Ovary (tissue), 9 donors: ENCODE results near the gene EPHA5. TPM values are rescaled to one million over a fixed set of nuclear protein-coding genes. Genes with fewer than 3 reads are reported as not detected.

ENCODE experiments used
- DNase-seq, 5 donors: peaks; one replicate each; pipeline ENCODE4 v3.0.0-alpha.2; 2019 to 2020
- H3K27ac ChIP-seq, 2 donors: fragments of 200-600 bp; one replicate each; pipeline versions ENCODE4 v1.5.1 to v1.8.0; 2019 to 2022
- H3K27me3 ChIP-seq: fragments of 200-600 bp; one replicate; pipeline ENCODE4 v1.8.0; 2022
- H3K36me3 ChIP-seq: fragments of 200-600 bp; sonication (generic); one replicate; pipeline ENCODE4 v1.5.1; 2019
- H3K4me1 ChIP-seq: one replicate; pipeline ENCODE4 v1.8.1; 2013; ENCODE audit warnings: mild to moderate bottlenecking, moderate library complexity; ENCODE audit not compliant: insufficient read depth
- H3K4me3 ChIP-seq: fragments of 200-600 bp; sonication (generic); one replicate; pipeline ENCODE4 v1.5.1; 2017
- H3K9me3 ChIP-seq, 2 donors: fragments of 200-600 bp in 1 of 2; sonication (generic) in 1 of 2; one replicate each; pipeline versions ENCODE4 v1.5.1 to v1.8.1; 2013 to 2019; ENCODE audit warnings: mild to moderate bottlenecking in 1 of 2, moderate library complexity in 1 of 2
- CTCF ChIP-seq, 3 donors: fragments of 450-650 bp in 2 of 3; fragments of 200-600 bp in 1 of 3; IDR thresholded peaks; one replicate each; pipeline versions ENCODE4 v1.5.1 to v1.8.0; 2016 to 2022; ENCODE audit warnings: antibody characterized with exemption in 3 of 3, mild to moderate bottlenecking in 1 of 3
- EP300 ChIP-seq: sonication (generic); formaldehyde crosslinking; IDR thresholded peaks from one replicate; pipeline ENCODE4 v1.6.1; 2017; ENCODE audit warnings: antibody characterized with exemption
- POLR2A ChIP-seq: fragments of 450-650 bp; IDR thresholded peaks from one replicate; pipeline ENCODE4 v1.6.1; 2017; ENCODE audit warnings: antibody characterized with exemption, mild to moderate bottlenecking, moderate library complexity
- WGBS, 3 donors: extraction: QIAGEN DNeasy Blood & Tissue Kit in 1 of 3; methylation state at CpG; one replicate each; pipeline versions ENCODE4 v1.1.5 to v1.1.7; 2013 to 2017; 5-methylcytosine and 5-hydroxymethylcytosine counted together
- intact Hi-C, 4 donors: fragments of 100-400 bp; cut with DNase I; formaldehyde crosslinking; loops; one replicate each; pipeline versions ENCODE4 v1.11.0 to v1.15.1; 2022 to 2023
- polyA plus RNA-seq, 2 donors: library from polyadenylated mRNA; stranded (reverse); fragments of 200-250 nt in 1 of 2; fragments of 350-450 nt in 1 of 2; fragmentation: Illumina TruSeq in 1 of 2; extraction: RNeasy Lipid Tissue Mini Kit (QIAGEN cat#74804) in 1 of 2; gene quantifications; one replicate each; pipeline ENCODE4 v1.2.3, GENCODE V29; 2013 to 2014
- total RNA-seq, 7 donors: library from RNA; depleted of rRNA in 2 of 7; stranded (reverse); fragments of >200 nt in 2 of 7; fragmentation: NEBNext Ultra II Directional in 3 of 7; extraction: Animal tissue kit (Norgen Biotek cat#: 25700) in 3 of 7; gene quantifications; one replicate each; pipeline versions ENCODE4 v1.1.0 to v1.2.4, GENCODE V29; 2016 to 2023
- donor health status: DM: no; HTN: no; CAD: no; lungs with moderate emphysema.
- donor health status: DM: no; HTN: no; CAD: no.
- donor health status: Bipolar disorder and iron deficiency.
- donor health status: DM: yes; HTN: yes; CAD: no.
- donor health status: DM: no; HTN: no; CAD: no.
- donor health status: DM: yes; HTN: yes; CAD: no.

The EPHA5 gene
- total and polyA plus RNA-seq, 9 donors, result 0.29 to 5.6 (median 1.6) TPM

- H3K27me3 ChIP-seq, result no peaks in the 10 kb centered on the region
- no peak for DNase-seq
- no peak overlapping the region for H3K4me3 ChIP-seq
- H3K36me3 ChIP-seq, result no peaks in the 10 kb centered on the region
- no peak for TF ChIP-seq EP300
- no peak for TF ChIP-seq CTCF (IDR thresholded peaks at IDR 0.05)
- TF ChIP-seq POLR2A, result no peak
- no peaks in the 10 kb centered on the region for H3K9me3 ChIP-seq
- intact Hi-C loops, result no loop called here
- H3K27ac ChIP-seq, result no peak overlapping the region
- H3K4me1 ChIP-seq, result no peaks in the 10 kb centered on the region
Measured at GRCh38 chr4:65656008-65656407, 14.3 kb downstream of the EPHA5 start.

GRCh38 chr4:65654976-65655375 lies 15.3 kb downstream of the EPHA5 start:
- TF ChIP-seq CTCF (IDR thresholded peaks at IDR 0.05) (no peak), EP300 (no peak), POLR2A (no peak)
- 90 to 94% (median 94%) methylated on average over 1 of the region's 1 CpG for WGBS, 3 donors
- H3K27me3 ChIP-seq, result no peaks in the 10 kb centered on the region
- no peaks in the 10 kb centered on the region for H3K9me3 ChIP-seq
- no peak for DNase-seq
- no peak overlapping the region for H3K27ac ChIP-seq
- H3K4me3 ChIP-seq, result no peak overlapping the region
- no peaks in the 10 kb centered on the region for H3K36me3 ChIP-seq
- H3K4me1 ChIP-seq, result no peaks in the 10 kb centered on the region
- intact Hi-C loops, result no loop called here

GRCh38 chr4:65653740-65654361 lies 16.4 kb downstream of the EPHA5 start:
- H3K9me3 ChIP-seq, result no peaks in the 10 kb centered on the region
- no peak for DNase-seq
- H3K27me3 ChIP-seq, result no peaks in the 10 kb centered on the region
- no peak overlapping the region for H3K27ac ChIP-seq
- H3K4me1 ChIP-seq, result no peaks in the 10 kb centered on the region
- H3K36me3 ChIP-seq, result no peaks in the 10 kb centered on the region
- TF ChIP-seq EP300 (no peak), POLR2A (no peak), CTCF (IDR thresholded peaks at IDR 0.05) (no peak)
- no peak overlapping the region for H3K4me3 ChIP-seq
- WGBS, 3 donors, result 22 to 57% (median 49%) methylated on average over 6 of the region's 6 CpGs
- intact Hi-C loops, result no loop called here

- DNase-seq, result no peak
- Histone ChIP-seq H3K27me3 (no peaks in the 10 kb centered on the region), H3K9me3 (no peaks in the 10 kb centered on the region), H3K36me3 (no peaks in the 10 kb centered on the region), H3K4me3 (no peak overlapping the region), H3K4me1 (no peaks in the 10 kb centered on the region), H3K27ac (no peak overlapping the region)
- intact Hi-C loops, result no loop called here
- WGBS, 3 donors, result 80 to 83% (median 81%) methylated on average over 3 of the region's 3 CpGs
- TF ChIP-seq CTCF (IDR thresholded peaks at IDR 0.05) (no peak), POLR2A (no peak), EP300 (no peak)
Measured at GRCh38 chr4:65651751-65652150, 18.5 kb downstream of the EPHA5 start.
